SIG-M5 treated with dmso at 0.1 percent for 504 hours (cell line): ENCODE results near the gene SEC14L5.

Source experiments
- DNase-seq: peaks from one replicate; lab custom pipeline; 2025; ENCODE audit not compliant: unreplicated experiment; lab: John Stamatoyannopoulos, UW

Gene SEC14L5

DNA sequence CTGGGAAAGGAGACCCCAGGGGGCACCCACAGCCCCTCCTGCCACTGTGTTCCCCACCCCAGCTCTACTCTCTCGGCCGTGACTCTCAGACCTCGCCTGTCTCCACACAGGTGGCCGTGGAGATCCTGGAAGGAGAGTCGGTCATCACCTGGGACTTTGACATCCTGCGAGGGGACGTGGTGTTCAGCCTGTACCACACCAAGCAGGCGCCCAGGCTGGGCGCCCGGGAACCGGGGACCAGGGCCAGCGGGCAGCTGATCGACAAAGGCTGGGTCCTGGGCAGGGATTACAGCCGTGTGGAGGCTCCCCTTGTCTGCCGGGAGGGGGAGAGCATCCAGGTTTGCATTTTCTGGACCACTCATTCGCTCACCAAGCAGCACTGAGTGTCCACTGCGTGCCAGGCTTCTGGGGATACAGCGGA lies 50.2 kb downstream of the SEC14L5 start:
- no peak for DNase-seq

DNA sequence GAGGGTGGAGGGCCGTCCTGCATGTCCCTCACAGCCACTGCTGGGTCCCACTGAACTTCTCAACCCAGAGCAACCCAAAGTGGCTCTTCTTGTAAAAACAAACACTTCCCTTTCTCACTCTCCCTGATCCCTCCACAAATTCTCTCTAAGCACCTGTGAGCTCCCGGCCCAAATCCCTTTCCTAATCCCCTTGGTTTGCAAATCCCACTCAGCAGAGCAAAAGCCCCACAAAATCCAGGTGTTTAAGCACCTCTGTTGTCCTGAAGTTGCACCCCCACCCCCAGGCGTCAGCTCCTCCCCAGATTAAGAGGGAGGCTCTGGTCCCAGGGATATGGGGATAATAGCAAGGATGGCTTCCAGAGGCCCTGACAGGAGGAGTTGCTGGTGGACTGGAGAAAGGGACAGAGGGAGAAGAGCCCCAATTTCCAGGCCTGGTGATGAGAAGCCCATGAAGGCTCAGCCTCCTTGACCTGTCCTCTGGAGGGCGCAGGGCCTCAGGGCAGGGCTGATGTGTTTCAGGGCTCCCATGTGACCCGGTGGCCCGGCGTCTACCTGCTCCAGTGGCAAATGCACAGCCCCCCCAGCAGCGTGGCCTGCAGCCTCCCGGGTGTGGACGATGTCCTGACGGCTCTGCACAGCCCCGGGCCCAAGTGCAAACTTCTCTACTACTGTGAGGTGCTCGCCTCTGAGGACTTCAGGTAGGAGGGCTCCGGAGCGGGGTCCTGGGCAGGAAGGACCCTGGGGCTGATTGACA lies 52.6 kb downstream of the SEC14L5 start:
- DNase-seq = no peak

DNA sequence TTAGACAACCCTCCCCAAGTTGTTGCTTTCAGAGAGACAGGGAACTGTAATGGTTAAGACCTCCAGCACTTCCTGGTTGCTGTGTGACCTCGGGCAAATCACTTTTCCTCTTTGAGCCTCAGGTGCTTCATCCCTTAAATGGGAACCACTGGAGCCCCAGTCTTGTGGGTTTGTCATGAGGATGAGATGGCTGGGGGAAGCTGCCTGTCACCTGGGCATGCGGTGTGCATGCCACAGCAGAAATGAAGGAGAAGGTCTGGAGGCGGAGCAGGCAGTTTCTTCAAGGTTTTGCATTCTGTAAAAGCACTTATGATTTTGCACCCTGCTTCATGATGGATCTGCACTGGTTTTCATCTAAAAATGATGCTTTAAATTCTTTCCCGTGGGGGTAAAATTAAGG lies 53.5 kb downstream of the SEC14L5 start:
- no peak for DNase-seq

DNA sequence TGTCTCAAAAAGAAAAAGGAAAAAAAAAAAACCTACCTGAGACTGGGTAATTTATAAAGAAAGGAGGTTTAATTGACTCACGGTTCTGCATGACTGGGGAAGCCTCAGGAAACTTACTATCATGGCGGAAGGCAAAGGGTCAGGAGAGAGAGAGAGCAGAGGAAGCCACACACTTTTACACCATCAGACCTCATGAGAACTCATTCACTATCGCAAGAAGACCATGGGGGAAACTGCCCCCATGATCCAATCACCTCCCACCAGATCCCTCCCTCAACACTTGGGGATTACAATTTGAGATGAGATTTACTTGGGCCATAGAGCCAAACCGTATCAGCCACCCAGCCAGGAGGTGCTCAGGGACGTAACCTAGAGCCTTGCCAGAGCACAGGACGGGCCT lies 54.8 kb downstream of the SEC14L5 start:
- DNase-seq = no peak

DNA sequence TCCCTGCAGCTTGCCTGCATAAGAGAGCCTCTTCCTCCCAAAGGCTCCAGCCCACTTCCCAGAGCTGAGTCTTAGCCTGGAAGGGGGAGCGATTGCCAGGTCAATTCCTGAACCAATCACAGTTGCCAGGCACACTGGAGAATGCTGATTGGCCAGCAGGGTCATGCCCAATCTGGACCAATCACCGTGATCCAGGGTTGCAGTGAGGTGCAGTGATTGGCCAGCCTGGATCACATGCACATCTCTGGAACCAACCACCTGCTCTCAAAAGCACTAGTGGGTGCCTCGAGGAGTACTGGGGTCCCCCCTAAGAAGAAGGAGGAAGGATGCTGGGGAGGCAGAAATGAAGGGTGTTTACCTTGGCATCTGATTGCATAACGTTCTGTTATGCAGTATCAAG lies 57.2 kb downstream of the SEC14L5 start:
- DNase-seq = no peak

DNA sequence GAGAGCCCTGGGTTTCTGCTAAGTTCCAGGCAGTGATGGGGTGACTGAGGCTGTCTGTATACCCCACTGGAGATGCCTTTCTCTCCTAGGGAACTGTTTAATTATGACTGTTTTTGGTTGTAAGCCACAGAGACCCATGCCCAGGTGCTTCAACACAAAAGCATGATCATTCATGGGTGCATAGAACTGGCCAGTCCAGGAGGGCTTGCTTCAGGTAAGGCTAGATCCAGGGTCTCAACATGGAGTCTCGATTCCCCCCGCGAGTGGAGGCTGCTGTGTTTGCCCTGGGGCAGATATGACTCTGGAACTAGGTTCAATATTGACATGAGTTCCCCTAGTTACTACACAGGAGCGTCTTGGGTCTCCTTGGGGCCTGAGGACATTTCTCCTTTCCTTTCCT lies 57.8 kb downstream of the SEC14L5 start:
- no peak for DNase-seq

DNA sequence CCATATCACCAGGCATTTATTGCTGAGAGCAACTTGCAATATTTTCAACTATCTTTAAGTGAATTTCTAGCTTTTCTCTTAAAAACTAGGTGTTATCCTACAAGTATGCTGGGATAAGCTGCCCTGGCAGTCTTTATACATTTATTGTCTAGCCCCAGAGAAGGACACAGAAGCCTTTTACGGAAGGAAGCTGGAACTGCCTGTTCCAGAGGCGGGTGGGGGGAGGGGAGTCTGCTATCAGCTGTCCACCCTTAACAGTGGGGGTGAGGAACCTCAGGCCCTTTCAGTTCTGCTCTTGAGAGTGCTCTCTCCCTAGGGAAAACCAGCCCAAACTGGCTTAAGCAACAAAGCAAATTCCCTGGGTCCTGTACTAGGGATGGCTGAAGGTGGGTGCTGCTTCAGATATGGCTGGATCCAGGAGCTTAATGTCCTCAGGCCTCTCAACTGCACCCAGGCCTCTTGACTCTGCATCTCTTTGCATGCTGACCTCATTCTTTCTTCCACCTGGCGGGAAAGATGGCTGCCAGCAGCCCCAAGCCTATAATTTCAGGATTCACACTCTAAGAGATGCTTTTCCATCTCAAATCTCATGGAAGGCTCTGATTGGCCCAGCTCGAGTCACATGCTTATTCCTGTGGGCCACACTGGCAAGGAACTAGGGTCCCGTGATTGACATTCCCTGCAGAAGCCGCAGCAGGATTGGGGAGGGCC lies 59.0 kb downstream of the SEC14L5 start:
- DNase-seq = no peak

DNA sequence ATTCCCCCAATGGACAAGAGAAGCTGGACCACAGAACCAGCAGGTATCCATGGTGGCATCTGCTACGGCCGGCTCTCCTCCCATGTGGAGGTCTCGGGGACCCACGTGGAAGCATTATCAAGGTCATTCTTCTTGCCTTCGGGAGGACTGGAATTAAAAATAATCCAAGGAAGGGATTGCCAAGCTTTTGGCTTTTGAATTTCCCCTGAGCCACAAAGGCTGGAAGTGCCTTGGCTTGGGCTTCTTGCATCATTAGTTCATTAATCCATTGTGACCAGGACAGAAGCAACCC lies 59.5 kb downstream of the SEC14L5 start:
- DNase-seq = no peak

DNA sequence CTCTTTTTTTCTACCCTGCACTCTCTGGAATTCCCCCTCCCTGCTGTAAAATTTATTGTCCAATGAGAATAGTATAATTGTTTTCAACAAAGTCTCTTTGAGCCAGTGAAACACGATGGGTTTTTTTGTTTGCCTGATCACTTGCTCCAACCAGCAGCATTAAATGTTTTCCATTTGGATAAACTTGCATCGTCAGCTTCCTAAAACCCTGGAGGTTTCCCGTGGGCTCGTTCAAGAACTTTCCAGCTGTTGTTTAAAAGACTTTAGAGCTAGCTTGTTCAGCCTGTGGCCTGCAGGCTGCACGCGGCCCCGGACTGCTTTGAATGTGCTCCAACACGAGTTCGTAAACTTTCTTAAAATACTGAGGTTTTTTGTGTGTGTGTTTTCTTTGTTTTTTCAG lies 60.7 kb downstream of the SEC14L5 start:
- no peak for DNase-seq

DNA sequence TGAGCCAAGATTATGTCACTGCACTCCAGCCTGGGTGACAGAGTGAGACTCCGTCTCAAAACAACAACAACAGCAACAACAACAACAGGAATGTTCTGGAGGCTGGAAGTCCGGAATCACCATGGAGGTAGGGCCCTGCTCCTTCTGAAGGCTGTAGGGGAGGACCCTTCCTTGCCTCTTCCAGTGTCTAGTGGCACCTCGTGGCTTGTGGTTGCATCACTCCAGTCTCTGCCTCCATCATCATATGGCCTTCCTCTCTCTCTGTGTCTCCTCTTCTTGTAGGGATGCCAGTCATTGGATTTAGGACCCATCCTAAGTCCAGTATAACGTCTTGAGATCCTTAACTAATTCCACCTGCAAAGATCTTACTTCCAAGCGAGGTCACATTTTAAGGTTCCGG lies 61.6 kb downstream of the SEC14L5 start:
- no peak for DNase-seq

DNA sequence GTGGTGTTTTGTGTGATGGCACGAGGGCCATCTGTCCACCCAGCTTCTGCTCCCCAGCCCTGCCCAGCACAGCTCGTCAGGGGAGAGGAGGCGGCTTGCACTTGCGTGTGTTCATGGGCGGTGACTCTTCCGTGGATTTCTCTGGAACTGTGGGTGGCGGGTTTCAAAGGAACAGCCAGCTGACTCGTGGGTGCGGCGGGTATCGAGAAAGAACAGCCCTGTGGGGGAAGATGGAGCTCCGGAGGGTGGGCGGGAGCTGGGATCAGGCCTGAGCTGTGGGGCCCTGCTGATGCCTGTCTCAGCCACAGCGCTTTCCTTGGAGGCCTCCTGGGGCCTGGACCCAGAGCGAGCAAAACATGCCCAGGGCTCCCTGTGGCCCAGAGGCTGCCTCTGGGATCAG lies 62.4 kb downstream of the SEC14L5 start:
- DNase-seq = no peak

DNA sequence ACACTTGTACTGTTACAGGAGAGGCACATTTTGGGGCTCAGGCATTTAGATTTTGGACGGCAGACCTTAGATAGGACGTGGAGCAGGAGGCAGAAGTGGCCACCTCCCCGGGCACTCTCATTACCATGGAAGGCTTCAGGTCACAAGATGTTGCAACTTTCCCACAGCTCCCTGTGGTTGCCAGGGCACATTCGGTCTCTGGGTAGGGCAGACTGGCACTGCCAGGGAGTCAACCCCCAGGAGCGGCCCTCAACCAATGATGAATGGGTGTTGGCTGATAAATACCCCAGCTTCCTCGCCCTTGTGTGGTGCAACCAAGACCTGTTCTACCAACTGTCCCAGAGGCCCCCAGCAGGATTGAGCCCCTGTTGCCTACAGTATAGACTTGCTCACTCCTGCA lies 64.4 kb downstream of the SEC14L5 start:
- no peak for DNase-seq

DNA sequence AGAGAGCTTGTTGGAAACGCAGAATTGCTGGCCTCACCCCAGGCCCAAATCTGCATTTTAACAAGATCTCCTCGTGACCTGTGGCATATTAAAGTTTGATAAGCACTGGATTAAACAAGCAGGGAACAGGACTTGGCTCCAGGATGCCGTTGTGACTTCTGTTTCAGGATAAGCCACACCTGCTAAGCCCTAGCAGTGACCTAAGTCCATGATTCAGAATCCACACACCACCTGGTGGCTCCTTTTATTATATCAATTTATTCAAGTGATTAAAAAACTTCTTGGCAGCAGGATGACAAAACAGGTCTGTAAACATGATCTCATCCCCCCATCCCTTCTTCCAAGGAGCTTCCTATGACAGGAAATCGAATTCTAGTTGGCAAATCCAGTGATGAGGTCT lies 66.5 kb downstream of the SEC14L5 start:
- peak; percentile 37 for DNase-seq

DNA sequence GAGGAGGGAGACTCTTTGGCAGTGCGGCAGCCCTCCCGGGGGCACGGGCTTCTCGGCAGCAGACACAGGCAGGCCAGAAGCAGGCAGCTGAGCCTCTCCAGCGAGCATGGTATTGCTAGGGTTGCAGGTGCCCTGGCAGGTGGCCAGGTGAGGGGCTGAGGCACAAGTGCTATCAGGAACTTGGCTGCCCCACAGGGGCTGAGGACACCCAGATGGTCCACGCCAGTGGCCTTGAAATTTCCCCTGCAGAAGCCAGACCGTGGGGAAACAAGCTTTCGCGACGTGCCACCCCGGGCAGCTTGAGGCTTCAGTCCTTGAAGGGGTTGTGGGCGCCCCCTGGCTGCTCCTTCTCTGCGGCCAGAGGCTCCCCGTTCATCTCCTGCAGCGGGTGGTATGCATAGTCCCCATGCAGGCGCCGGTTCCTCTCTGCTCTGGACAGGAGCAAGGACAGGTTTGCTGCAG lies 67.1 kb downstream of the SEC14L5 start:
- DNase-seq = no peak

DNA sequence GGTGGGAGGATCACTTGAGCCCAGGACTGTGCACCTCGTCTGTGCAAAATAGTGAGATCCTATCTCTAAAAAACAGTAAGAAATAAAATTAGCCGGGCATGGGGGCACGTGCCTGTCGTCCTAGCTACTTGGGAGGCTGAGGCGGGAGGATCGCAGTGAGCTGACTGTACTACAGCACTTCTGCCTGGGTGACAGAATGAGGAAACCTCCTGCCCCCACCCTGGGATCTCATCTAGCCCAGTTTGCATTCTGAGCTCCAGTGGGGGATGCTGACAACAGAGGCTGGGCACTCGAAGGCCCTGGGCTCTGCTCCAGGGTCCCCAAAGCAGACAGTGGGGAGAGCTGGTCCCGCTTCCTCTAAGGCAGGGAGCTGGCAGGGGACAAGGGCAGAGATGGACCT lies 68.5 kb downstream of the SEC14L5 start:
- no peak for DNase-seq

DNA sequence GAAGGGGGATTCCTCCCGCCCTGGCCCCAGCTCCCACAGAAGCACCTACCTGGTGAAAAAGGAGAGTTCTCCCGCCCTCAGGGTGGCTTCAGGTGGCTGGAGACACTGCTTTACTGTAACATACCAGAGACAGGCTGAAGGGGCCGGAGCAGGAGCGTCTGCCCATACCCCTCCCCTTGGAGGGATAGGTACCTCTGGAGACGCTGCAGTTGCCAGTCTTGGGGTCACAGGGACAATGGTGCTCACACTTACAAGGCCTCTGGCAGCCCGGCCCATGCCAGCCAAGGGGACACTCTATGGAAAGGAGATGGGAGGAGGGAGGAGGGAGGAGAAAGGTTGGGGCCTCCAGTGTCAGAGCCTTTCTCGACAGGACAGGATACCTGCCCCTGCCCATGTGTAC lies 69.0 kb downstream of the SEC14L5 start:
- DNase-seq = no peak

DNA sequence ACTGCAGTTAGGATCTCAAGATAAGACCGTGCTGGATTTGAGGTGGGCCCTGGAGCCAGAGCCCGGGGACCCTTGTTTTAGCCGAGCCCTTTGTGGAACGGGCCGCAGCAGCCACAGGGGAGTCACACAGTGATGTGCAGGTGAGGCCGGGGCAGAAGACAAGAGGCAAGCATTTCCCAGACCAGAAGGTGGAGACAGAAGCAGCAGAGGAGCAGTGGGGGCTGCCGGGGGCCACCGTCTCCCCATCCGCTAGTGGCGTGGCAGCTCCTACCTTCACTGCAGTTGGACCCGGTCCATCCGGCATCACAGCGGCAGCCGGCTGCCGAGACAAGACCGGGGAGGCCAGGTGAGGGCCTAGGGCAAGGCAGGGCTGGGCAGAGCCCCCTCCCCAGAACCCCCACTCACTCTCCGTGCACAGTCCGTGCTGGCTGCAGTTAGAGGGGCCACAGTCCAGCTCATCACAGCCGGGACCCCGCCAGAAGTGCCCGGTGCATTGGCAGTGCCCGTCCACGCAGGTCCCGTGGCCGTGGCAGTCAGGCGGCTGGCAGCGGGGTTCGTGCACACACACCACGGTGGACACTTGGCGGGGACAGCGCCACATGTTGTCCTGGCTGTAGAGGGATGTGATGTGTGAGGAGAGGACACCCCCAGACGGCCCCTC lies 69.6 kb downstream of the SEC14L5 start:
- no peak for DNase-seq

DNA sequence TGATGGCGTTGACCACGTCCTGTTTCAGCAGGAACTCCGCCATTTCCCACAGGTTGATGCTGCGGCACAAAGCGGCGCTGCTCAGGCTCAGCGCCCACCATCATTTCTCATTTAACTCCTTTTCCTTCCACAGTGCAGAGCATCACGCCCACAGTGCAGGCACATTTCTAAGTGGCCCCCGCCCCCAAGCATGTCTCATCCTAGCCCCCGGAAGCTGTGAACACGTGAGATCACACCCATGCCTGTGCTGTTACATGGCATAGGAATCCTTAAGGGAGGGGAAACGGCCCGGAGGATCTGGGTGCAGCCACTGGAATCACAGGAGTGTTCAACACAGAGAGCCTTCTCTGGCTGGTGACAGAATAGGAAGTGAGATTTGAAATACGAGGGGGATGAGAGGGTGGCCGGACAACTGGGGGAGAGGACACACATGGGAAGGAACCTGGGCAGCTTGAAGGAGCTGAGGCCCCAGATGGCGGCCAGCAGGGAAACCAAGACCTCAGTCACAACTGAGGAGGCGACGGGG lies 70.9 kb downstream of the SEC14L5 start:
- no peak for DNase-seq

DNA sequence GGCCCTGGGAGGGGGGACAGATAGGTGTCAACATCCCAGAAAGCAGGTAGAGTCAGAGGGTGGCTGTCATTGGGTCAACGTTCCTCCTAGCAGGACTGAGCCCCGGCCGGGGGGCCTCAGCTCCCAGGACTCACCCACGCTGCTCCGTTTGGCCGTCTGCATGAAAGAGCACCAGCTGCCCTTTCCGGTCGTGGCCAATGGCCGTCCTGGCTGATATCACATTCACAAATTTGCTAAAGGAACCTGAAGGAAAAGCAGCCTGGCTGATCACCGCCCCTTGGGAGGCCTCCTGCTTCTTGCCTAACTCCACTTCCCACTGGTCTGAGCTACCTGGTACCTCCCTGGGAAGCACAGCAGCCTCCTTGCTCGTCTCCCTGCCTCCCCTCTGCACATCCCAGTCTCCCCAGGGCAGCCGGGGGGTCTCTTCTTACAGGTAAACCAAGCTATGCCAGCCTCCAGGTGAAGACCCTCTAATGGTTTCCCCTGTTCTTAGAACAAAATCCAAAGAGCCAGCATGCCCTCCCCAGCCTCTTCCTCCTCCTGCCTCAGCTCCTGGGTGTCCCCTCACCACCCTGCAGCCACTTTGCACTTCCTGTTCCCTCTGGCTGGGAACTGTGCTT lies 72.2 kb downstream of the SEC14L5 start:
- DNase-seq = no peak

DNA sequence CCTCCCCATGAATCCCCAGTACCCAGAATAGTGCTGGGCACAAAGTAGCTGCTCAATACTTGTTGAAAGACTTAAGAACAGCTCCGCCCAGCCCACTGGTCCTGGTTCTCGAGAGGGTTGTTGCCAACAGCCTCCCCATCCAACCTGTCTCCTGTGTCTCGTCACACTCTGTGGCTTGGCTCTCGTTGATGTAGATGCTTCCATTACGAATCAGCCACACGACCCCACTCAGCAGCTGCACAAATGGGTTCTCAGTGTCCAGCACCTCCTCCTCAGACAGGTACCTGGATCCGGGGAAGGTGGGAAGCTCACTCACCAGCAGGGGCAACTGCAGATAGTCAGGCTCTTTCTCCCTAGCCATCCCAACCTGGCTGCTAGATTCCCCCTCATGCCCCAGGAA lies 73.5 kb downstream of the SEC14L5 start:
- no peak for DNase-seq

DNA sequence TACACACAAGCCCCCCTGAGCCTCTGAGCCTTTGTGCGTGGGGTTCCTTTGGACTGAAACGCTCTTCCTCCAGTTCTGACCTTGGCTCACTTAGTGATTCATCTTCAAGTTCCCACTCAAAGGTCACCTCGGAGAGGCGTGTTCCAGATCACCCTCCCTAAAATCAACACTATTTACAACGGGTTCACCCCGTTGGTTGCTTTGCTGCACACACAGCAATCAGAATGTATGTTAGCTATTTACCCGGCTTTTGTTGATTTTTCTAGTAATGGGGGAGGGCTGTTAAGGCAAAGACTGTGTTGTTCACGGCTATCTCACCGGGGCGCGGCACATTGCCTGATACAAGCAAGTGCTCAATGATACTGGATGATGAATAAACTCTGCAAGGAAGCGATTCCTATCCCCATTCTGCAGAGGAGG lies 74.6 kb downstream of the SEC14L5 start:
- no peak for DNase-seq
